Renal cortical epithelial cell (primary cell): ENCODE data around the gene COX18. TPM values are rescaled to one million over a fixed set of nuclear protein-coding genes. Genes with fewer than 3 reads are reported as not detected.

Experiments used
- DNase-seq: peaks from one replicate; pipeline ENCODE4 v3.0.0-alpha.2; 2011; ENCODE audit warnings: low read depth
- total RNA-seq: library from RNA; depleted of rRNA; stranded (reverse); fragments of >200 nt; gene quantifications from 2 replicates; pipeline ENCODE4 v1.2.3, GENCODE V29; 2014

Gene COX18
- 22.7 and 23.8 TPM in 2 replicates for total RNA-seq

GRCh38 chr4:73069338-73070073 lies at the start of gene COX18:
TSS of gene COX18 (minus strand) at chr4:73069716. CDS start at chr4:73069649, 67 bp downstream.
- DNase-seq, result peak; percentile 96

- no peak for DNase-seq
Observed at GRCh38 chr4:73109493-73109892, 40.0 kb upstream of the COX18 start.

- no peak for DNase-seq
Observed at GRCh38 chr4:73104695-73105094, 35.2 kb upstream of the COX18 start.

GRCh38 chr4:73103799-73104503 lies 34.4 kb upstream of the COX18 start:
- peak; percentile 64 for DNase-seq

DNA sequence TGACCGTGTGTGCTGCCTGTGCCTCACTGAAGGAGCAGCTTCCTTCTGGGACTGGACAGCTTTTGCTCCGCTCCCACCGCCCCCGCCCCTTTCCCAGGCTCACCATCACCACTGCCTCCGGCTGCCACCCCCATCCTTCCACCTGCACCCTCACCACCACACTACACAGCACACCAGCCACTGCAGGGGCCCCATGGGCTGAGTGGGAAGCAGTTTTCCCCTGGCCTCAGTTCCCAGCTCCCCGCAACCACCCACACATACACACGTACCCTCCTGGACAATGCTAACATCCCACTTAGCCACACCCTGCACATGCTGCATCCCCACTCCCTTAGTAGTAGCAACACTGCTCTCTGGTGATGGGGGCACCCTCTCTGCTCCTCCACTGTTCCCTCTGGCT lies 29.6 kb upstream of the COX18 start:
- DNase-seq, result no peak

GRCh38 chr4:73098713-73099112 lies 29.2 kb upstream of the COX18 start:
- no peak for DNase-seq

- no peak for DNase-seq
Observed at GRCh38 chr4:73098016-73098415, 28.5 kb upstream of the COX18 start.

GRCh38 chr4:73092868-73093267 lies 23.4 kb upstream of the COX18 start:
- DNase-seq, result no peak

DNA sequence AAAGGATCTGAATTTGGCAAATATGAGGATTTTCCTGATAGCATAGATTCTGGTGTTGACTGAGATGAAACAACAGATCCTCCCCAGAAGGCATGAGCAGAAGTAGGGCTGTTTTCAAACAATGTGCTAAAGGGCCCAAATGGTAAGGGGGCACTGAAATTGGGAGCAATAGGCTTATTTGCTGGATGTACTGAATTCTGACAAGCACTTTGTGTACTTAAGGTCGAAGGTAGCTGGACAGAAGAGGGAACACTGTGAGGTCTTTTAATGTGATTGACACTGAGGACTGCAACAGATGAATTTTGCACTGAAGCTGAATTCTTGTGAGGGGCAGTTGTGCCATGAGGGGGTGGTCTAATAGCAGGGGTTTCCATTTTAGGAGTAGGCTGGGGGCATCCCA lies 21.2 kb upstream of the COX18 start:
- no peak for DNase-seq

DNA sequence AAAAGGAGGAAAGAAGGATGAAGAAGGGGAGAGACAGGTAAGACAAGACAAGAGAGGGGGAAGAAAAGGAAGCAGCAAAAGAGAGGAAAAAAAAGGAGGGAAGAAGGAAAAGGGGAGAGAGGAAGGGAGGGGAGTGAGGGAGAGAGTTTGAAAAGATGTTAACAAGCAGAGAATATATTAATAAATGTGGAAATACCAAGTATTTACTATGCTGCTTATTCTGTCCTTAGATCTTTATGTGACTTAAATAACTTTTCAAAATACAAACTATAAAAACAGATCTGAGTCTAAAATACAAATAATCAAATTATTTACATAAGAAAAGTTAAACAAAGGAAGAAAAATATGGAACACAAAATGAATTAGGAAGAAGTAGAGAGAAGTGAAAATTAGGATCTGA lies 18.4 kb upstream of the COX18 start:
- DNase-seq, result no peak

DNA sequence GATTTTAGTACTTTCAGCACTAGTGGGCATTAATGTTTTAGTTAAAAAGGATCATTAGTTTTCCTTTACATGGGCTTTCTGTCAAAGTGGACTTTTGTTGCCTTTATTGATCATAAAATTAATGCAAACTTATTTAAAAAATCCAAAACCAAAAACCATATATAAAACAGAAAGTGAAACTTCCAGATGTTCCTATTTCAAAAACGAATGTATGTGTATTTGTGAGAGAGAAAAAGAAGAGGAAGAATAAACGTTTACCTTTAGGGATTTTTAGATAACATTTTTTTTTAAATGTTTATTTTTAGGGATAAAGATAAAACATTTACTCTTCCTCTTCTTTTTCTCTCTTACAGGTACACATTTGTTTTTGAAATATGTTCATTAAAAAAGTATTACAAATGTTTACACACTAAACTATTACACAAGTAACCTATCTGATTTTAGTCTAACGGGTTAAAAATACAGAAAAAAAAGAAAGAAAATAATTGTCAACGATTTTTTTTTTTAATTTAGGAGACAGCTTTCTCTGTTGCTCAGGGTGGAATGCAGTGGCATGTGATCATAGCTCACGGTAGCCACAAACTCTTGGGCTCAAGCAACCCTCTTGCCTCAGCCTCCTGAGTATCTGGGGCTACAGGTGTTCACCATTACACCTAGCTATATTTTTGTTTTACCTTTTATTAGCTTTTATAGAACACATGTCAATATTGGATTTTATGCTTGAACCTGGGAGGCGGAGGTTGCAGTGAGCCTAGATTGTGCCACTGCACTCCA lies 16.8 kb upstream of the COX18 start:
- DNase-seq, result no peak

- DNase-seq, result no peak
Observed at GRCh38 chr4:73080789-73081188, 11.3 kb upstream of the COX18 start.

GRCh38 chr4:73075832-73076231 lies 6.3 kb upstream of the COX18 start:
- no peak for DNase-seq

GRCh38 chr4:73070074-73070390 lies 516 bp upstream of the COX18 start:
- DNase-seq, result no peak

GRCh38 chr4:73068491-73069337 lies 802 bp downstream of the COX18 start:
- peak; percentile 47 for DNase-seq

- no peak for DNase-seq
Observed at GRCh38 chr4:73067971-73068394, 1.5 kb downstream of the COX18 start.

DNA sequence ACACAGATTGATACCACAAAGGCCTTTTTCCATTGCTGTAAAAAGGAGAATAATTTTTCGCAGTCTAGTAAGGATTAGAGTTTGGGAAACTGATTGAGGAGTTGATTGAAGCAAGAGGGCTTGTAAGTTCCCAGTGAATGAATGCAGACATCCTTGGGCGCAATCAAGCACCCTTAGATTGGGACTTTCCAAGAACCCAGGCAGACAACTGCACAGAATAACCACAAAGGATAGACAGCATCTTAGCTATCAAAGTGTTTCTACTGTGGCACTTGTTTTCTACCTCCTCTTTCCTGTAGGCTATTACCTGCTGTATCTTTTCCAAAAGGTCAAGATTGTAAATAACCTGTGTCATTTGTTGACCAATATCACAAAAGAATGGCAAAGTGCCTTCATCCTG lies 2.6 kb downstream of the COX18 start:
- no peak for DNase-seq

DNA sequence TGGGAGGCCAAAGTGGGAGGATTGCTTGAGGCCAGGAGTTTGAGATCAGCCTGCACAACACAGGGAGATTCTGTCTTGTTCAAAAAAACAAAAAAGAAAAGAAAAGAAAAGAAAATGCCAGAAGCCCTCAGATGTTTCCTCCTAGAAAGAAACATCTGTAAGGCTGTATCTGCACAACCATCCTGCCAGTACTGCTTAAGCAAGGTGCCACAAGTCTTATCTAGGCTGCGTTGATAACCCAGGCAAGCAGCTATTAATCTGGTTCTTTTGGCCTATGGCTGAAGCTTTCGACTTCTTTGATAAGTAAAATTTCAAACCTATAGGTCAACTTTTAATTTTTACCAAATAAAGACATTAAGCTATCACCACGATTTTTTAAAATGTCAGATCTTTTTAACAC lies 3.1 kb downstream of the COX18 start:
- DNase-seq, result no peak

GRCh38 chr4:73064536-73064935 lies 5.0 kb downstream of the COX18 start:
- DNase-seq, result no peak

DNA sequence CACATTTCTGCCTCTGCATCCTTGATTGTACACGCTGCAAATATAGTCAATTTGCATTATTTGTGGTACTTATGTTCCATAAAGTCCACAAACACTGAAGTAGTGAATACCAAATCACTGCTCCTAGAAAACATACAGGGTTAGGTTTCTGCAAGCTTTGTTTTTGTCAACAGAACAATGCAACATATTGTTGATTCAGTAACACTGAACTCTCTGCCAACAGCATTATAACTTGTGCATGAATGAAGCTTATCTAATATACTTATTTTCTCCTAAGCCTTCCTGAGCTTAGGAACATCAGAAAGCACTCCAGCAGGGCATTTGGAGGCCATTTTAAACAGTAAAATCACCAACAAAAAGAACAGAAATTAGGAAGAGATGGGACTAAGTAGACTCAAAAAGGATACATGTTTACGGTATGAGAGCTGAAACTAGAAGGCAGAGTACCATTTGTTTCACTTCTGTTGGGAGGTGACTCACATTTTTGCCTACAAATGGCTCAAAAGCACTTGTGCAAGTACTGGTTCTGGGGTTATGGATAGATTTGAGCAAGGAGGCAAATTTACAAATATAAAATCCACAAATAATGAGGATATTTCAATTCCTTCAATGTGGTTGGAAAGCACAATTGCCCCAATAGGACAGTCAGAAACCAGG lies 14.1 kb downstream of the COX18 start:
- no peak for DNase-seq

DNA sequence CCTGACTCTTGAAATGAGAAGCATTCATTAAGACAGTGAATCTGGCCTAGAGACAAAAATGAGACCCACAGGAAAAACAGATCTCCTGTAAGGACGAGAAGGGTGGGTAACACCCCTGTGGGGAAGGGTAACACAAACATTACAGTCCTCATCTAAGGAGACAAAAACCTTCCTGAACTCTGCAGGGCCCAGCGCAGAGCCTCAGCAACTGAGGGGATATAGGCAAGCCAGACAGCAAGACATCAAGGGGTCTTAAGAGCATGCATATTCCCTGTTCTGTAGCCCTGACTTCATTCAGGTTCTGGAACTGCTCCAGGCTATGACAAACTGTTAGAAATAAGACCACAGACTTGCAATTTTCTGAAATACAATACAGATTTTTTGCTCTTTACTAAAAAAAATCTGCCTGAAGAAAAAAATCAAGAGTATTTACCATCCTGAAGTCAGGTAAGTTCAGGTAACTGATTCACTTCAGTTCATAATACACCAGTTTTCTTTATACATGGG lies 15.5 kb downstream of the COX18 start:
- no peak for DNase-seq
